ENCODE data around the gene CD200R1L. TPM values are rescaled to one million over a fixed set of nuclear protein-coding genes. Genes with fewer than 3 reads are reported as not detected.

The CD200R1L gene
- total RNA-seq, 2 donors from 2014 or later = not detected

DNA sequence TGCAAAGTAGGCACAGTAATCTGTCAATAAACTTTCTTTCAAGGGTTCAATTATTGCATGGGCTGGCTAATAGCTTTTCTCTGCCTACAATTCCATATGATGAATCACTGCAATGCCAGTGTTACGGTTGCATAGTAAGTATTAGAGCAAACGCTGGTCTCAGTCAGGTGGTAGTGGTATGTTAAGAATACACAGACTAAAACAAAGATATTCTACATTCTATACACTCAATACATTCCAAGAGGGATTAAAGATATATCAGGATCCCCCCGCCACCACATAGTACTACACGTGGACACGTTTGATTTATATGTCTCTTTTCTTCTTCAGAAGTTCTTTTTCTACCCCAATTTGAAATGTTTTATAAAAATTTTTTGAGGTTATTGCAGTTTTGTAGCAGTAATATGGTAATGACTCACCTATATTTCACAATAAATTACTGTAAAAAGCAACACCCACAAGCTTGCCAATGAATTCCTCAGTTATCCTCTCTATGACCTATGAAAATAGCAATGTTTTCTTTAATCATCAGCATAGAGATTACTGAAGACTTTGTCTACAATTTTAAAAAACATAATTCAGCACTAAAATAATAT is 68.2 kb downstream of the CD200R1L start:
- Mint-ChIP-seq H3K9me3 (no peaks in the 10 kb centered on the region), H3K27ac (no peak overlapping the region), H3K4me3 (no peak overlapping the region), H3K27me3 (ENCODE audit: low read depth) (no peaks in the 10 kb centered on the region), H3K36me3 (ENCODE audit: insufficient read depth in 2 of 2) (no peaks in the 10 kb centered on the region), H3K4me1 (ENCODE audit: low read depth) (peaks cover 13% of the 10 kb centered on the region)
- DNase-seq (no peak), ATAC-seq (replicated peaks in 1 of 2) (no peak)

DNA sequence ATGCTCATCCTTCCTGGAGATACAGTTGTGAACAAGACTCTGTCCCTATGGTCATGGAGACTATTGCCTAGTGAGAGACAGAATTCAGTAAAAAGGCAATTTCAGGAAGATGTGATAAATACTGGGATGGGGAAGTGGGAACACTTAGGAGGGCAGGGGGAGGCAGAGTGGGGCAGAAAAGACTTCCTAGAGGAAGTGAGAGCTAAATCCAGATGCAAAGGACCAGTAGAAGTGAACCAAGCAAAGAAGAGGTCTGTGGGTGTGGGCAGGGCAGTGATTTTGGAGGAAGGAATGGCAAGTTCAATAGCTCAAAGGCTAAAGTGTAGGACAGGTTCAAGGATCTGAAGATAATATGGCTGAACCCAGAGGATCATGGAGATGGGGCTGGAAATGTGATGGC is 68.9 kb downstream of the CD200R1L start:
- Mint-ChIP-seq H3K9me3 (no peaks in the 10 kb centered on the region), H3K27me3 (ENCODE audit: low read depth) (no peaks in the 10 kb centered on the region), H3K4me1 (ENCODE audit: low read depth) (peaks cover 13% of the 10 kb centered on the region), H3K27ac (no peak overlapping the region), H3K36me3 (ENCODE audit: insufficient read depth in 2 of 2) (no peaks in the 10 kb centered on the region), H3K4me3 (no peak overlapping the region)
- no peak for DNase-seq
- ATAC-seq (replicated peaks in 1 of 2) = no peak

DNA sequence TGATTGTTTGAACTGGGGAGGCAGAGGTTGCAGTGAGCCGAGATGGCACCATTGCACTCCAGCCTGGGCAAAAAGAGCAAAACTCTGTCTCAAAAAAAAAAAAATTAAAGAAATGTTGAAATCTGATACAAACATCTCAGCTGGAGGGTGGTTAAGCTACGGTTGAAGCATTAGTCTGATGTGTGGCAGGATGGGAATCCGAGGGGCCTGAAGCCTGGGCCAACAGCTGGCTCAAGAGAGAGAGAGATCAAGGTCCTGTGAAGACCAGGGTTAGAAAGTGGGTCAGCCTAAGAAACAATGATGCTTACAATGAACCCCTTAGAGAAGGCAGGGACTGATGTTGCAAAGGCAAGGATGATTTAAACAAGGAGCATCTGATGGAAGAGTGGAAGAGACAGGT is 69.8 kb downstream of the CD200R1L start:
- ATAC-seq (replicated peaks in 1 of 2) = no peak
- H3K36me3 Mint-ChIP-seq (ENCODE audit: insufficient read depth in 2 of 2) = no peaks in the 10 kb centered on the region
- no peaks in the 10 kb centered on the region for H3K9me3 Mint-ChIP-seq
- H3K4me1 Mint-ChIP-seq (ENCODE audit: low read depth) = peaks cover 13% of the 10 kb centered on the region
- H3K27ac Mint-ChIP-seq = no peak overlapping the region
- no peak for DNase-seq
- H3K4me3 Mint-ChIP-seq = no peak overlapping the region
- H3K27me3 Mint-ChIP-seq (ENCODE audit: low read depth) = no peaks in the 10 kb centered on the region

DNA sequence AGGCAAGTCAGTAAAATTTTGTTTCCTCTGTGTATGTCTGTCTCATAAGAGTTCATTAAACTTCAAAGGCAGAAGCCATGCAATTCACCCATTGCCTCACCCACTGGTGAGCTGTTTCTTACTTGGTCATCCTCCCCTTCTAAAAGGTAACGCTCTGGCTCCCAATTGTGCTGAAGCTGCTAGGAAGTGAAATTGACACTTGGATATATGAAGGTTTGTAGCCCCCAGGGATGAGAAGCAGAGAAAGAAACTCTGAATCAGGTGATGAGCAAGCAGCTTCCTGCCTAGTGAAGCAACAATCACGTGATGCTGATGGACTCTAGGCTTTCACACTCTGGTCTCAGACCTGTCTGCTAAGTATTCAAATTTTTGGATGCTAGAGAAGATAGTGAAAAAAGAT is 70.7 kb downstream of the CD200R1L start:
- H3K27me3 Mint-ChIP-seq (ENCODE audit: low read depth) = no peaks in the 10 kb centered on the region
- no peaks in the 10 kb centered on the region for H3K9me3 Mint-ChIP-seq
- H3K4me3 Mint-ChIP-seq = no peak overlapping the region
- peak overlapping the region; percentile 27 for H3K27ac Mint-ChIP-seq
- ATAC-seq (replicated peaks in 1 of 2) (peak; percentile 20 to 60), DNase-seq (no peak)
- peaks cover 16% of the 10 kb centered on the region for H3K4me1 Mint-ChIP-seq (ENCODE audit: low read depth)
- no peaks in the 10 kb centered on the region for H3K36me3 Mint-ChIP-seq (ENCODE audit: insufficient read depth in 2 of 2)

DNA sequence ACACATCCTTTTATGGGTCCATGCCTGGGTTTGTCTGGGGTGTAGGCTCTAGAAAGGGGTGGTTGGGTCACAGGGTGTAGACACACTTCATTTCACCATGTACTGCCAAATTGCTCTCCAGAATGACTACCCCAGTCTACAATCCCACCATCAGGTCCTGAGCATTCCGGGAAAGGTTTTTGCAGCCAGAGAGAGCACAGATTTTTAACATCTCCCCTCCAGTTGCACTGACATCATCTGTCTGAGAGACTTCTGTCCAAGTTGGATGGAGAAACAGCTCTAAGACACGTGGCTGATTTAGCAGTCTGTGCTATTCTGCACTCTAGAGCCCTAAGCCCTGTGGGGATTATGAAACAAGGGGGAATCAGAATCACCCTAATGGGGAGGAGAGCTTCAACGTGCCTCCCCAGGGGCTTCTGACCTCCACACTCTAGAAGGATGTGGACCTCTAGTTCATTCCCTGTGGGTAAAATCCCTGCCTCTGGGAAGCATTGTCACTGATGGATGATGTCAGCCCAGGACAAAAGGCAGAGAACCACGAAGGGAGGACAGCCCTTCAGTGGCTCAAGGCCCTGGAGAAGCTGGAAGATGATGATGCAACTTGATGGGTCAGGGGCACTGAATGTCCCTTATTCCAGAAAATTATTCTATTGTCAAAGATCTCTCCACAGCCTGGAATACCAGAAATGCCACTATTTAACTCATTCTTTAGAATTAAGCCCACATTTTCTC is 71.5 kb downstream of the CD200R1L start:
- no peak overlapping the region for H3K4me3 Mint-ChIP-seq
- no peaks in the 10 kb centered on the region for H3K27me3 Mint-ChIP-seq (ENCODE audit: low read depth)
- DNase-seq (no peak), ATAC-seq (replicated peaks in 1 of 2) (no peak)
- H3K27ac Mint-ChIP-seq = no peak overlapping the region
- peaks cover 24% of the 10 kb centered on the region for H3K4me1 Mint-ChIP-seq (ENCODE audit: low read depth)
- H3K9me3 Mint-ChIP-seq = no peaks in the 10 kb centered on the region
- H3K36me3 Mint-ChIP-seq (ENCODE audit: insufficient read depth in 2 of 2) = no peaks in the 10 kb centered on the region

DNA sequence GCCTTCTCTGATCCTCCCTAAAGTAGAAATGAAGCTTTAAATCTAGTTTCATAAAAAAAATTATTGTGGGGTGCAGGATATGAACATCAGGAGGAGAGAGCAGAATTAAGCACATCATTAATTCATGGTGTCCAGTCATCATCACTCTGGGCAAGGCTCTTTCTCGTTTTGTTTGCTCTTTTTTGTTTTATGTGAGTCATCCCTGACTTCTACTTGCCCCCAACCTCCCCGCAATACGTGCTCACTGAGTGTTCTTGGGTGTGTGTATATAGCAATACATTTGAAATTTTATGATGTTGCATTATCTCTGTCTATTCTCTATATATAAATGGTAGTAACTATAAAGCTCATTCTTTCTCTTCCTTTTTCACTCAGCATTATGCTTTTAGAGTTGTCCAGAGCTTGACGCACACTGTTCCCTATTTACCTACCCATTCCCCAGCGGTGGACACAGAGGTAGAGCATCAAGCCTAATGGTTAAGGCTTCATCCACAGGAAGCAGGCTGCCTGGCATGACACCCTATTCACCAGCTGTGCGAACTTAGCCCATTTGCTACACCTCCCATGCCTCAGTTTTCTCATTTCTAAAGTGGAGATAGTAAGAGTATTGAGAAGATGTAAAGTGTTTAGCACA is 72.3 kb downstream of the CD200R1L start:
- Mint-ChIP-seq H3K36me3 (ENCODE audit: insufficient read depth in 2 of 2) (no peaks in the 10 kb centered on the region), H3K4me3 (no peak overlapping the region), H3K9me3 (no peaks in the 10 kb centered on the region), H3K27me3 (ENCODE audit: low read depth) (no peaks in the 10 kb centered on the region), H3K27ac (no peak overlapping the region), H3K4me1 (ENCODE audit: low read depth) (peaks cover 31% of the 10 kb centered on the region)
- peak in 1 of 2 donors; percentile 43 for ATAC-seq (replicated peaks in 1 of 2)
- no peak for DNase-seq

DNA sequence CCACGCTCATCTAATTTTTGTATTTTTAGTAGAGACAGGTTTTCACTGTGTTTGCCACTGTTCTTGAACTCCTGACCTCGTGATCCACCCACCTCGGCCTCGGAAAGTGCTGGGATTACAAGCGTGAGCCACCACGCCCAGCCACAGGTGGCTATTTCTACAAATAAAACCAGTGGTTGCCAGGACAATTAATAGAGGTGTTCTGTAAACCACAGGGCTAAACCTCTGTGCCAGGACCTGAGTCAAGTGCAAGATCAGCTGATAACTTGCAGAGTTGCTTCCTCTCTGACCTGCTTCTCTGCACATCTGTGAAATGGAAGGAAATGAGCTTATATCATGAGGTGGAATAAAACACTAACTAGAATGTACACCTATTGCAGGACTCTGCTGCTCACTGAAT is 72.8 kb downstream of the CD200R1L start:
- Mint-ChIP-seq H3K4me1 (ENCODE audit: low read depth) (peaks cover 31% of the 10 kb centered on the region), H3K36me3 (ENCODE audit: insufficient read depth in 2 of 2) (no peaks in the 10 kb centered on the region), H3K27ac (no peak overlapping the region), H3K9me3 (no peaks in the 10 kb centered on the region), H3K27me3 (ENCODE audit: low read depth) (no peaks in the 10 kb centered on the region), H3K4me3 (peak overlapping the region in 1 of 2 donors; percentile 2)
- DNase-seq (no peak), ATAC-seq (replicated peaks in 1 of 2) (peak in 1 of 2 donors; percentile 27)

DNA sequence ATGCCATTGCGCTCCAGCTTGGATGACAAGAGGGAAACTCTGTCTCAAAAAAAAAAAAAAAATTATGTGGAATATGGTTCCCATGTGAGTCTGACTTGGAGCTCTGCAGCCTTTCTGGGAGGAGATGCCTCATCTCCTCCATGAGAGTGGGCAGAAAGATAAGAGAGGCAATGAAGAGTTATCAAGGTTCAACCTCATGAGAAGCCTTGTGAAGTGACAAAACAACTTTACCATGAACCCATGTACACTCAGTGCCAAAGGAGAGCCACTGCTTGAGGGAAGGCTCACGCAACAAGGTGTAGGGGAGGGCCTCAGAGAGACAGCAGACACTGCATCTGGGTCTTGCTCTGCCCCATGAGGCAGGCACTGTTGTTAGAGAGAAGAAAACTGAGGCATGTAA is 75.7 kb downstream of the CD200R1L start:
- H3K4me3 Mint-ChIP-seq = no peak overlapping the region
- ATAC-seq (replicated peaks in 1 of 2) = no peak
- H3K36me3 Mint-ChIP-seq (ENCODE audit: insufficient read depth in 2 of 2) = no peaks in the 10 kb centered on the region
- H3K27ac Mint-ChIP-seq = no peak overlapping the region
- DNase-seq = no peak
- H3K4me1 Mint-ChIP-seq (ENCODE audit: low read depth) = peaks cover 28% of the 10 kb centered on the region
- no peaks in the 10 kb centered on the region for H3K27me3 Mint-ChIP-seq (ENCODE audit: low read depth)
- no peaks in the 10 kb centered on the region for H3K9me3 Mint-ChIP-seq

DNA sequence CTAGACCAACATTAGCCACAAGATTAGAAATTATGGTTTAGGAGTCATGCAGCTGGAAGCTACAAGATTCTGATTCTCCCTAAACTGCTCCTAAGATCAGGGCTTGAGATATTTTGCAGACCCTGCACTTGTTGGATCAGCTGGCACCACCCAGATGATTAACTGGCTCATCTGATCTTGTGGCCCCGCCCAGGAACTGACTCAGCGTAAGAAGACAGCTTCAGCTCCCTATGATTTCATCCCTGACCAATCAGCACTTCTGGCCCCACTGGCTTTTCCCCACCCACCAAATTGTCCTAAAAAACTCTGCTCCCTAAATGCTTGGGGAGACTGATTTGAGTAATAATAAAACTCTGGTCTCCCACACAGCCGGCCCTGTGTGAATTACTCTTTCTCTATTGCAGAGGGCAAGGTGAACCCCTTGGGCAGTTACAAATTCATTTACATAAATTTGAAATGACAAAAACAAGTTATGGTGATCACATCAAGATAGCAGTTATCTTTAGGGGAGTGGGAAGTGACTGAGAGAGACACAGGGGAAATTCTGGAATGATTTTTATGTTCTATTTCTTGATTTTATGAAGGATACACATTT is 76.5 kb downstream of the CD200R1L start:
- peak overlapping the region in 1 of 2 donors; percentile 29 for H3K4me3 Mint-ChIP-seq
- peak overlapping the region; percentile 75 for H3K27ac Mint-ChIP-seq
- H3K4me1 Mint-ChIP-seq (ENCODE audit: low read depth) = peaks cover 23% of the 10 kb centered on the region
- DNase-seq (peak; percentile 55 to 65), ATAC-seq (replicated peaks in 1 of 2) (peak; percentile 52 to 56)
- no peaks in the 10 kb centered on the region for H3K27me3 Mint-ChIP-seq (ENCODE audit: low read depth)
- H3K9me3 Mint-ChIP-seq = no peaks in the 10 kb centered on the region
- no peaks in the 10 kb centered on the region for H3K36me3 Mint-ChIP-seq (ENCODE audit: insufficient read depth in 2 of 2)

DNA sequence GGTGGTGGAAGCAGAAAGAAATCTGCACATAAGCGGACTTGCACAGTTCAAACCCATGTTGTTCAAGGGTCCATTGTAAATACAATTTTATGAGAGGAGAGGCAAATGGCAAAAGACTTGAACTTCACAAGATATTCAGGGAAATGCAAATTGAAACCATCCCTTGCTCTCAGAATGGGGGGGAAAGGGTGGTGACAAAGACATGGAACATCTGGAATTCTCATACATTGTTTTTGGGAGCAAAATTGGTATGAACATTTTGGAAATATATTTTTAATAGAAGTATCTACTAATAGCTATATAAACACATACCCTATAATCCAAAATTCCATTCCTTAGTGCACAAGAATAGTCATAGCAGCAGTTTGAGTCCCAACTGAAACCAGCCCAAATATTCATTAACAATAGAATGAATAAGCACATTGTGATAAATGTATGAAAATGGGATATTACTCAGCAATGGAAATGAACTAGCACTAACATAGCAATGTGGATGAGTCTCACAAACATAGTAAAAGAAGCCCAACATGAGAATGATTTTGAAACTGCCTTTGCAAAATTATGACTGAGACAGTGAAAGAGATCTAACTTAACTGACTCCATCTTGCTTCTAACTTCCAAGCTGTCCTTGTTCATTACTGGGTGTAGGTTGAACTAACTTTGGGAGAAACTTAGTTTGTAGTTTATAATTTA is 77.2 kb downstream of the CD200R1L start:
- DNase-seq (no peak), ATAC-seq (replicated peaks in 1 of 2) (peak; percentile 58 to 77)
- Mint-ChIP-seq H3K36me3 (ENCODE audit: insufficient read depth in 2 of 2) (no peaks in the 10 kb centered on the region), H3K9me3 (no peaks in the 10 kb centered on the region), H3K27me3 (ENCODE audit: low read depth) (no peaks in the 10 kb centered on the region), H3K4me3 (peak overlapping the region in 1 of 2 donors; percentile 29), H3K27ac (peak overlapping the region; percentile 25), H3K4me1 (ENCODE audit: low read depth) (peaks cover 23% of the 10 kb centered on the region)

DNA sequence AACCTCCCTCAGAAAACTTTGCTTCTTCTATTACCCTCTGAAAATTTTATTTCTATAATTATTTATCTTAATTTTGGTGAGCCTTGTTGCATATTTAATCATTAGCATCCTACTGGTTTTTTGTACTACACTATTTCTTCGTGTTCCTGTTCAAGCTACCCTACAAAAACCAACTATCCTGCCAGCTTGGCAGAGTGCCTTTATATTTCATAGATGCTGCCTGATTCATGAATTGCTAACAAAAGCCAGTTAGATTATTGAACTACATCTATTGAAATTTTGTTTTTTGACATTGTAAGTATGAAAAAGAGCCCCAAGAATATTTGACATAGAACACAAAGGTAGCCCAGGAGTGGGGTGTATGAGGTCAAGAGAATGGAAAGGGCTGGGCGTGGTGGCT is 78.9 kb downstream of the CD200R1L start:
- no peaks in the 10 kb centered on the region for H3K36me3 Mint-ChIP-seq (ENCODE audit: insufficient read depth in 2 of 2)
- DNase-seq (no peak), ATAC-seq (replicated peaks in 1 of 2) (no peak)
- no peak overlapping the region for H3K27ac Mint-ChIP-seq
- H3K9me3 Mint-ChIP-seq = no peaks in the 10 kb centered on the region
- no peaks in the 10 kb centered on the region for H3K27me3 Mint-ChIP-seq (ENCODE audit: low read depth)
- H3K4me1 Mint-ChIP-seq (ENCODE audit: low read depth) = peaks cover 18% of the 10 kb centered on the region
- H3K4me3 Mint-ChIP-seq = no peak overlapping the region

DNA sequence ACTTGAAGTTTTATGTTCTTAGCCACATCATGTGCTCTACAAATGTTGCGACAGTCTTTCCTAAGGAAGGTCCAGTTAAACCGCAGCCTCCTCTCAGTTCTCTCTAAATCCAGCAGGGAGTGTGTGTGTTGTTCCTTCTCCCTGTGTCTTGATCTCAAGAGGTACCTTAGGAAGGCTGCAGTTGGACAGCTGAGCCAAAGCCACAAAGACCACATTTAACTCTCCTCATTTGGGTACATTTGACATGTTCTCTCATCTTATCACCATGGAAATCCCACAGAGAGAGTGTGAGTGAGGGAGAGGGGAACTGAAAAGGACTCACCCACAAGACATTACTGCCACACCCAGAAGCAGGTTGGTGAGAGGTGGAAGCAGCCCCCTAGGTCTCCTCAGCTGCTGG is 79.5 kb downstream of the CD200R1L start:
- Mint-ChIP-seq H3K4me1 (ENCODE audit: low read depth) (peaks cover 18% of the 10 kb centered on the region), H3K9me3 (no peaks in the 10 kb centered on the region)

More for the DNA sequence above, 79.5 kb downstream of the CD200R1L start:
- H3K27ac Mint-ChIP-seq = no peak overlapping the region
- no peaks in the 10 kb centered on the region for H3K27me3 Mint-ChIP-seq (ENCODE audit: low read depth)
- ATAC-seq (replicated peaks in 1 of 2) = no peak
- no peak overlapping the region for H3K4me3 Mint-ChIP-seq
- no peaks in the 10 kb centered on the region for H3K36me3 Mint-ChIP-seq (ENCODE audit: insufficient read depth in 2 of 2)
- DNase-seq = no peak

Data from activated T-cell treated with anti-CD3 and anti-CD28 coated beads, Interleukin-2, amount 50 U/mL, for 72 hours (primary cell).